Trophoblast cell (in vitro differentiated cells and primary cell): Measurements from ENCODE around the gene SPRY2. TPM values are rescaled to one million over a fixed set of nuclear protein-coding genes. Genes with fewer than 3 reads are reported as not detected.
A peak's percentile ranks its signal among the peaks of the same experiment; 100 is the strongest.

Experiments used
- DNase-seq, 2 donors: peaks; one replicate each; pipeline ENCODE4 v3.0.0-alpha.2; 2016
- H2AFZ ChIP-seq: 2 replicates; pipeline ENCODE4 v1.6.1; 2013; ENCODE audit warnings: low read length, moderate library complexity, mild to moderate bottlenecking; ENCODE audit not compliant: insufficient read depth, poor library complexity
- H2AK5ac ChIP-seq: 2 replicates; pipeline ENCODE4 v1.6.1; 2013; ENCODE audit warnings: mild to moderate bottlenecking, low read length
- H2BK120ac ChIP-seq: 2 replicates; pipeline ENCODE4 v1.6.1; 2013; ENCODE audit warnings: low read length, mild to moderate bottlenecking, moderate library complexity; ENCODE audit not compliant: insufficient read depth, poor library complexity
- H2BK12ac ChIP-seq: 2 replicates; pipeline ENCODE4 v1.6.1; 2013; ENCODE audit warnings: mild to moderate bottlenecking, low read length, moderate library complexity
- H2BK5ac ChIP-seq: 2 replicates; pipeline ENCODE4 v1.6.1; 2013; ENCODE audit warnings: low read length, low read depth, moderate library complexity, mild to moderate bottlenecking; ENCODE audit not compliant: poor library complexity
- H3K14ac ChIP-seq: 2 replicates; pipeline ENCODE4 v1.6.1; 2013; ENCODE audit warnings: mild to moderate bottlenecking, low read length
- H3K18ac ChIP-seq: 2 replicates; pipeline ENCODE4 v1.6.1; 2013; ENCODE audit warnings: mild to moderate bottlenecking, low read length
- H3K23ac ChIP-seq: 2 replicates; pipeline ENCODE4 v1.6.1; 2013; ENCODE audit warnings: low read length
- H3K27ac ChIP-seq: 2 replicates; pipeline ENCODE4 v1.5.1; 2013; ENCODE audit warnings: low read depth, mild to moderate bottlenecking, inconsistent platforms, low read length, moderate library complexity
- H3K27me3 ChIP-seq: 2 replicates; pipeline ENCODE4 v1.6.1; 2013; ENCODE audit warnings: inconsistent platforms, mild to moderate bottlenecking, low read length, moderate library complexity; ENCODE audit not compliant: insufficient read depth
- H3K36me3 ChIP-seq, 2 experiments: 1 replicate in 1 of 2; 2 replicates in 1 of 2; pipeline ENCODE4 v1.6.1; 2013; ENCODE audit warnings: low read length in 2 of 2, mild to moderate bottlenecking in 2 of 2, moderate library complexity in 1 of 2; ENCODE audit not compliant: insufficient read depth in 2 of 2, control insufficient read depth in 1 of 2
- H3K4ac ChIP-seq: 2 replicates; pipeline ENCODE4 v1.6.1; 2013; ENCODE audit warnings: low read depth, mild to moderate bottlenecking, low read length, moderate library complexity
- H3K4me1 ChIP-seq, 2 experiments: 1 replicate in 1 of 2; 2 replicates in 1 of 2; pipeline ENCODE4 v1.6.1; 2013; ENCODE audit warnings: low read length in 2 of 2, mild to moderate bottlenecking in 2 of 2, moderate library complexity in 1 of 2; ENCODE audit not compliant: insufficient read depth in 2 of 2, control insufficient read depth in 1 of 2
- H3K4me2 ChIP-seq: 2 replicates; pipeline ENCODE4 v1.6.1; 2013; ENCODE audit warnings: inconsistent platforms, mild to moderate bottlenecking, low read length, moderate library complexity
- H3K4me3 ChIP-seq: 2 replicates; pipeline ENCODE4 v1.5.1; 2013; ENCODE audit warnings: mild to moderate bottlenecking, low read depth, low read length, inconsistent platforms
- H3K79me1 ChIP-seq: one replicate; pipeline ENCODE4 v1.6.1; 2013; ENCODE audit warnings: low read length
- H3K79me2 ChIP-seq: 2 replicates; pipeline ENCODE4 v1.6.1; 2013; ENCODE audit warnings: low read length, mild to moderate bottlenecking; ENCODE audit not compliant: control insufficient read depth, insufficient read depth, poor library complexity
- H3K9ac ChIP-seq: 2 replicates; pipeline ENCODE4 v1.6.1; 2013; ENCODE audit warnings: mild to moderate bottlenecking, low read length
- H3K9me3 ChIP-seq: 2 replicates; pipeline ENCODE4 v1.6.1; 2013; ENCODE audit warnings: low read depth, mild to moderate bottlenecking, control low read depth, inconsistent platforms, low read length; ENCODE audit not compliant: insufficient read depth
- H4K12ac ChIP-seq: 2 replicates; pipeline ENCODE4 v1.6.1; 2013; ENCODE audit warnings: low read depth, mild to moderate bottlenecking, low read length, moderate library complexity
- H4K8ac ChIP-seq: 2 replicates; pipeline ENCODE4 v1.6.1; 2013; ENCODE audit warnings: low read depth, mild to moderate bottlenecking, low read length, moderate library complexity
- H4K91ac ChIP-seq: one replicate; pipeline ENCODE4 v1.6.1; 2013; ENCODE audit warnings: low read depth, mild to moderate bottlenecking, low read length, moderate library complexity
- WGBS: extraction: QIAGEN DNeasy Blood & Tissue Kit; methylation state at CpG from one replicate; pipeline ENCODE4 v1.1.7; 2013; ENCODE audit warnings: missing lambda C conversion rate; ENCODE audit not compliant: insufficient read length, insufficient coverage; ENCODE audit errors: extremely low coverage; 5-methylcytosine and 5-hydroxymethylcytosine counted together
- polyA plus RNA-seq: library from polyadenylated mRNA; stranded (reverse); fragments of 200-250 nt; gene quantifications from 2 replicates; pipeline ENCODE4 v1.2.3, GENCODE V29; 2013

Gene SPRY2
- 25.2 and 27.9 TPM in 2 replicates for polyA plus RNA-seq

DNA sequence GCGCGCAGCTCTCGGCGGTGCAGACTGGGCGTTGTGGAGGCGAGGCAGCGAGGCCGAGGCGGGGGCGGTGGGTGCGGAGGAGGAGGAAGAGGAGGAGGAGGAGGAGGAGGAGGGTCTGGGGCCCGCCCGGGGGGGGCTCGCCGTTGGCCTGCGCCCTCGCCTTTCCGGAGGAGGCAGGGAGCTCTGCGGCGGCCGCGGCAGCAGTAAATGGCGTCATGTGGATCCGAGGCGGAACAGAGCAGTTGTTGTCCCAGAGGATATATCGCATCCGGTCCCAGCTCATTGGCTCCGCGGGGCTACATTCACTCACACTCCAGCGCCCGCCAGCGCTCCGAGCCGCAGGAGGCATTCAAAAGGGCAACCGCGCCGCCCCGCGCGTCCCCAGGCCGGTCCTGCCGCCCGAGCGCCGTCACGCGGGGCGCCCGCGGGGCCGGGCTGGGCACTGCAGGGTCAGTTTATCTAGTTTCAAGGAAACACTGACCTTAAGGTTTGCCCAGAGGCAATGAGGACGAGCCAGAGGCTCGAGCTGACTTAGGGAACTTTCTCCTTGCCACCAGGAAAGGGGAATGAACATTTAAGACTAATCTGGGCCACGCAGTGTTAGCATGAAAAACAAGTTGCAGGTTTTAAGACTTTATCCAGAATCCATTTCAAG is at the start of gene SPRY2:
Gene SPRY2, minus strand, starts transcription at position 26 of the 655 bp plus-strand sequence. CDS start 3,421 bp downstream, outside the sequence.
- H3K9ac ChIP-seq: peak within 1 kb of the TSS; percentile 83
- H3K79me2 ChIP-seq: peaks cover 26% of the 10 kb centered on the region
- H3K4me2 ChIP-seq: peak within 1 kb of the TSS; percentile 72
- H3K27ac ChIP-seq: peak within 1 kb of the TSS; percentile 95
- no CpG with 5 or more reads among the region's 54 CpGs for WGBS
- no peaks in the 10 kb centered on the region for H3K27me3 ChIP-seq
- H3K14ac ChIP-seq: peak within 1 kb of the TSS; percentile 92
- H4K91ac ChIP-seq: peak within 1 kb of the TSS; percentile 86
- H2BK12ac ChIP-seq: peak within 1 kb of the TSS; percentile 37
- H3K18ac ChIP-seq: peak within 1 kb of the TSS; percentile 80
- H2BK5ac ChIP-seq: peak within 1 kb of the TSS; percentile 84
- H3K4ac ChIP-seq: peak within 1 kb of the TSS; percentile 93
- H2AFZ ChIP-seq: peak within 1 kb of the TSS; percentile 55
- peaks cover 22% of the 10 kb centered on the region for H3K79me1 ChIP-seq
- peak within 1 kb of the TSS; percentile 49 for H2AK5ac ChIP-seq
- peak within 1 kb of the TSS; percentile 73 for H4K8ac ChIP-seq
- H4K12ac ChIP-seq: peak within 1 kb of the TSS; percentile 49
- H2BK120ac ChIP-seq: peak within 1 kb of the TSS; percentile 79
- no peak within 1 kb of the TSS for H3K23ac ChIP-seq
- H3K4me1 ChIP-seq: peaks cover 0 to 13% of the 10 kb centered on the region in 2 experiments
- H3K4me3 ChIP-seq: peak within 1 kb of the TSS; percentile 84
- peaks cover 10 to 12% of the 10 kb centered on the region in 2 experiments for H3K36me3 ChIP-seq
- DNase-seq: peak; percentile 89 to 91
- no peaks in the 10 kb centered on the region for H3K9me3 ChIP-seq

- Histone ChIP-seq H3K14ac (no peak overlapping the region), H2AK5ac (no peak overlapping the region), H2AFZ (no peak overlapping the region), H3K18ac (no peak overlapping the region), H3K79me2 (no peaks in the 10 kb centered on the region), H3K4me1 (no peaks in the 10 kb centered on the region), H3K27ac (no peak overlapping the region), H4K91ac (no peak overlapping the region), H3K4me3 (no peak overlapping the region), H4K8ac (no peak overlapping the region), H3K36me3 (no peaks in the 10 kb centered on the region), H2BK120ac (no peak overlapping the region), H3K79me1 (no peaks in the 10 kb centered on the region), H3K4me2 (no peak overlapping the region), H3K4ac (no peak overlapping the region), H4K12ac (no peak overlapping the region), H2BK5ac (no peak overlapping the region), H3K23ac (no peak overlapping the region), H3K9me3 (no peaks in the 10 kb centered on the region), H3K9ac (no peak overlapping the region), H3K27me3 (no peaks in the 10 kb centered on the region), H2BK12ac (no peak overlapping the region)
- no CpG with 5 or more reads among the region's 1 CpG for WGBS
- no peak for DNase-seq
Measured at GRCh38 chr13:80390338-80390737, 49.4 kb upstream of the SPRY2 start.

DNA sequence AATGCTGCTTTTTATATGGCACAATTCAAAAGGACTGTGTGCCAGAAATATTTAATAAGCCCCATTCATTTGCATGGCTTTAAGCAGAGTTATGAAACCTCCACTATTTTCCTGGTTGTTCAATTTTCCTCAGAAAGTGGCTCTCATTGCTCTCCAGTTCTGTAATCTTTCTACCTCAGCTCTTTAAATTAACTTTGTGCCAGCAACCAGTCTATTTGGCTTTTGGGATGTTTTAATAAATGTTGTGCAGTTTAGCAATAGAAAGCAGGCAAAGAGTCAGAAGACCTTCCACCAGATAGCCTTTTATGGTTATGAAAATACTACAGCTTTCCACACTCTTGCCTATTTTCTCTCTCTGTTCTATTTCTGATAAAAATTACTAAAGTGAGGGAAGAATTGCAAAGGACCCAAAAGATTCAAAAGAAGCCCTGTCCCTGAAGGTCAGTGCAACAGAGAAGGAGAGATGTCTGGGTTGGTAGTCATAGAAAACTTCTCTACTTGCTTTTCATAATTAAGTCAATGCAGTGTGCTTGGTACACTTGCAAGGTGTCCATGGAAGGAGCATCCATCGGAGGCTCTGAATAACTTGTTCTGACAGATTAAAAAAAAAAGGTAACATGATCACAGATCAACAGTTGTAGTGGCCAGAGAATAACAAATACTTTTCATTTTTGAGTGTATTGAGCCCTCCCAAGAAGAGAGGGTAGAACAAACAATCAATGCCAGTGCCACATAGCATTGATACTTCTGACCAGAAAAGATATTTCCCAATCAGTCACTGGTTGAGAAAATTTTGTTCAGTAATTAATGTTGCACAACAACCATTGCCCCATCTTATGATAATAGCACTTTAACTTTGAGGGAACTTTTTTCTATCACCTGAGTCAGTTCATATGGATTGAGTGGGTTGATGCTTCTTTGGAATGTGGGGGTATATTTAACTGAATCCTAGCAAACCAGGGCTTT is 48.4 kb upstream of the SPRY2 start:
- H3K23ac ChIP-seq: no peak overlapping the region
- H3K27ac ChIP-seq: no peak overlapping the region
- no peak for DNase-seq
- H4K8ac ChIP-seq: no peak overlapping the region
- H3K4me2 ChIP-seq: no peak overlapping the region
- no peak overlapping the region for H3K14ac ChIP-seq
- no peak overlapping the region for H2AFZ ChIP-seq
- H3K4me3 ChIP-seq: no peak overlapping the region
- H4K12ac ChIP-seq: no peak overlapping the region
- no peak overlapping the region for H3K18ac ChIP-seq
- WGBS: no CpG with 5 or more reads among the region's 1 CpG
- H3K79me2 ChIP-seq: no peaks in the 10 kb centered on the region
- H3K9me3 ChIP-seq: no peaks in the 10 kb centered on the region
- no peak overlapping the region for H2BK5ac ChIP-seq
- H3K4me1 ChIP-seq: no peaks in the 10 kb centered on the region
- H4K91ac ChIP-seq: no peak overlapping the region
- H3K4ac ChIP-seq: no peak overlapping the region
- H2BK12ac ChIP-seq: no peak overlapping the region
- H2AK5ac ChIP-seq: no peak overlapping the region
- no peak overlapping the region for H3K9ac ChIP-seq
- no peak overlapping the region for H2BK120ac ChIP-seq
- H3K27me3 ChIP-seq: no peaks in the 10 kb centered on the region
- H3K79me1 ChIP-seq: no peaks in the 10 kb centered on the region
- H3K36me3 ChIP-seq: no peaks in the 10 kb centered on the region

GRCh38 chr13:80388506-80388905 is 47.6 kb upstream of the SPRY2 start:
- Histone ChIP-seq H3K23ac (no peak overlapping the region), H2BK120ac (no peak overlapping the region), H3K18ac (no peak overlapping the region), H2BK5ac (no peak overlapping the region), H4K12ac (no peak overlapping the region), H2AFZ (no peak overlapping the region), H2BK12ac (no peak overlapping the region), H3K9me3 (no peaks in the 10 kb centered on the region), H3K27me3 (no peaks in the 10 kb centered on the region), H3K9ac (no peak overlapping the region), H3K79me2 (no peaks in the 10 kb centered on the region), H3K4ac (no peak overlapping the region), H3K27ac (no peak overlapping the region), H4K91ac (no peak overlapping the region), H3K4me1 (no peaks in the 10 kb centered on the region), H3K79me1 (no peaks in the 10 kb centered on the region), H3K4me2 (no peak overlapping the region), H3K36me3 (no peaks in the 10 kb centered on the region), H2AK5ac (no peak overlapping the region), H4K8ac (no peak overlapping the region), H3K14ac (no peak overlapping the region), H3K4me3 (no peak overlapping the region)
- WGBS: no CpG with 5 or more reads among the region's 7 CpGs
- DNase-seq: no peak
